ENCODE data around the gene MXI1. TPM values are rescaled to one million over a fixed set of nuclear protein-coding genes. Genes with fewer than 3 reads are reported as not detected.

MXI1 gene
- total RNA-seq, 1 donor from 2014 or later, result 75.2 TPM

DNA sequence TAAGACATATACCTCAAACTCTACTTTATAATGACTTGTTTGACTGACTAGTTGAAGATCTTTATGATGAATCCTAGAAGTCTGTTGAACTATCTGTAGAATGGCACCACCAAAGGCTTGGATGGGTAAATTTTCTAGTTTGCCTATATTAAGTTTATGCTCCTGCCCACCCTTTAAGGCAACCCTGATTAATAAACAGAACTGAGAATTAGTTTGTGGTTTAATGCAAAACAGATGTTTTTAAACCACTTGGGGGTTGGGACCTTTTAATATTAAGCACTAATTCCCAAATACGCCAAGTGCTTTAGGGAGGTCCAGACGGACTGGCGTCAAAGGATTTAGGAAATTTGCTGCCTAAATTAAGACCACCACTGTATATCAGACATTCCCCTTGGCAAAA, 76.9 kb downstream of the MXI1 start:
- DNase-seq (no peak), ATAC-seq (ENCODE audit: poor library complexity) (no peak)
- intact Hi-C loops (cut with DNase I), result loop anchor here (10.0 kb wide), 1 partner anchor 399 kb away; no protein-coding TSS in a partner anchor

DNA sequence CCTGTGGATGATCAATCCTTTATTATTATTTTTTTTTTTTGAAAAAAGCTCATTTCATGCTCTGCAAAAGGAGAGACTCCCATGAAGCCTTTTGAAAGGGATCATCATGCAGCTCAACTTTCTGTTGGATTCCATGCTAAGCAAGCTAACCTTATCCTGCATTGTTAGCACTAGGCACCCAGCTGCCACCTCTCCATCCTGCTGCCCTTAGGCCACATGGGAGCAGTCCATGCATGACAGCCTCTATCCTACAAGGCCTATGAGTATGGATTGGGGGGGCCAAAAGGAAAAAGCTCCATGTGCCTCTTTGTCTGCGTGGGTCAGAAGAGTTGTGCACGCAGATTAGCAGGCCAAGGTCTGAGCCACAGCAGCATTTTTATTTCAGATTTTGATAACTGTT, 78.1 kb downstream of the MXI1 start:
- ATAC-seq (ENCODE audit: poor library complexity), result no peak
- intact Hi-C loops (cut with DNase I), result loop anchor here (10.0 kb wide), 1 partner anchor 401 kb away; no protein-coding TSS in a partner anchor
- DNase-seq, result no peak

DNA sequence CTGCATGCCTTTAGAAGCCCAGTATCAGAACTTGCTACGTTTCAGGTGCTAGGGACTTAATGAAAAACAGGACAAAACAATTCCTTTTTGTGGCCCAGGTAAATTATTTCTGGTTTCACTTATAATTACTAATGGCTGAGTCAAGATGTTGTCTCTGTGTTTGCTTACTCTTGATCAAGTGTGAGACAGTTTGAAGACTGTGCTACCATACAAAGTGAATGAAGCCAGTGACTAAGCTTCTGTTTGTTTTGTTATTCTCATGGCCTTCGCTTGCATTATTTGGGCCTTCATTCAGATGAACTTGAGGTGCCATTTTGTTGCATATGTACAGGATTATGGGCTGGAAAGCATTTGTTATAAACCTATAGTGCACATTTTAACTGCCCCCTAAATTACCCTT, 79.4 kb downstream of the MXI1 start:
- intact Hi-C loops (cut with DNase I), result loop anchor here (10.0 kb wide), 1 partner anchor 402 kb away; no protein-coding TSS in a partner anchor
- ATAC-seq (ENCODE audit: poor library complexity) (no peak), DNase-seq (no peak)

DNA sequence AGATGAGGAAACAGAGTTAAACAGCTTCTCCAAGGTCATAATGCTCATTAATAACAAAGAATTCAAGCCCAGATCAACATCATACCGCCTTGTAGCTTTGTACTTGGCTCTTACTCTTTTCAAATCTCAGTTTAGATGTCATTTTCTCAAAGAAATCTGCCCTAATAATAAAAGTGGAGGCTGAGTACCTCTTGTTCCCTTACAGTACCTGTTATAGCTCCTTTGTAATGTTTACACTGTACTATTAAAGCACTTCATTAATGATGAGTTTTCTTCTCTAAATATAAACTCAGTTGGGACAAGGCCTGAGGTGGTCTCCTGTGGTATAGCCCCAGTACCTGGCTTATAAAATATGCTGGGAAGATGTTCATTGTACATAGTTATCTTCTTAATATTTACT, 89.6 kb downstream of the MXI1 start:
- ATAC-seq (ENCODE audit: poor library complexity) (no peak), DNase-seq (no peak)
- intact Hi-C loops (cut with DNase I), result no loop called here

DNA sequence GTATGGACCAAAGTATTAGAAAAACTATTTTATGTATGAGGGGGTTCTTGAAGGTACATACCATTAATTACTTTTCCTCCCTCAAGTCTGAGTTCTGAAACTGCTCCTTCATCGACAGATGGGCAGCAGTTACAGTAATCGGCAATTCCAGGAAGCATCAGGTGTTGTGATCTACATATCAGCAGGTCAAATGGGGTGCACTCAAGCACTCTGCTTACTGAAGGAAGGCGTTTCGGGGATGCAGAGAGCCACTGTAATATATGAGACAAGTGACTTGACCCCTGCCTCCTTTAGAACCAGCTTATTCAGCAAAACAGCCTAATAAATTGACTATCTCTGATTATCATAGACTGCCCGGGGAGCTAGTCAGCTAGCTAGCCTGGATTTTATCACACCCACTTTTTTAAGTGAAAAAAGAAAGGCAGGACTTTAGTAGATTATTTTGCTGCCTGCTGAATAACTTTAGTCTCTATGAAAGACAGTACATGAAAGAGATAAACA, 93.1 kb downstream of the MXI1 start:
- DNase-seq, result no peak
- no peak for ATAC-seq (ENCODE audit: poor library complexity)

DNA sequence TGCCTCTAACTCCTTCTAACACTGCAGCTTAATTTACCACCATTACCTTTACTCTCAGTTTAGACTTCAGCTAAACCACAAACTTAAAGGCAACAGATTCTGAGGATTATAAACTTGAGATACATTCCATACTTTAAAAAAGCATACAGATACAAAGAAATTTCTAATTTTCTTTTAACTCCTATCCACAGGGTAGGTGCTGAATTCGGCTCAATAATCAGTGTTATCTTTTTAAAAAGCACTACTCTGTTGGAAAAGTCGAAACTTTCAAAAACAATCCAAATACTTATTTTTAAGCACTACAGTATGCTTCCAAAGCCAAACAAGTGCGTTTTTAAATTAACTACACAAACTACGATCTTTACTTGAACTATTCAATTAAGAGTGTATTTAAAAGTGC, 96.3 kb downstream of the MXI1 start:
- DNase-seq (no peak), ATAC-seq (ENCODE audit: poor library complexity) (no peak)
- intact Hi-C loops (cut with DNase I), result no loop called here

More for the DNA sequence above, 93.1 kb downstream of the MXI1 start:
- intact Hi-C loops (cut with DNase I), result no loop called here

DNA sequence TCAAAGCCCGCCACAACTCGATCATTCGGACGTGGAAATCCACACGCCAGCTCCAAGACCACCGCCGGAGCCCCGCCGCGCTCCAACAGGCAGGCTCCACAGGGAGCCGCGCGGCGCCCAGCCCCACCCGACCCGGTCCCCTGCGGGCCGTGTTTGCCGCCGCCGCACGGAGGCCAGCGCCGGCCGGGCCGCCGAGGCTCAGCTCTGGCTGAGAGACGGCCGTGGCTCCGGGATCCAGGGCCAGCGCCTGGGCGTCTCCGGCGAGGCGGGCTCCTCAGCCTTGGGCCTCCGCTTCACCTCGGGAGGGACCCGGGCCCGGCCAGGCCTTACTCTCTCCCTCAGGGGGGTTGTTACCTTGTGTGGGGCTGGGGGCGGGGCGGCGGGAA, 97.0 kb downstream of the MXI1 start:
- intact Hi-C loops (cut with DNase I), result no loop called here
- ATAC-seq (ENCODE audit: poor library complexity) (peak; percentile 74), DNase-seq (no peak)

DNA sequence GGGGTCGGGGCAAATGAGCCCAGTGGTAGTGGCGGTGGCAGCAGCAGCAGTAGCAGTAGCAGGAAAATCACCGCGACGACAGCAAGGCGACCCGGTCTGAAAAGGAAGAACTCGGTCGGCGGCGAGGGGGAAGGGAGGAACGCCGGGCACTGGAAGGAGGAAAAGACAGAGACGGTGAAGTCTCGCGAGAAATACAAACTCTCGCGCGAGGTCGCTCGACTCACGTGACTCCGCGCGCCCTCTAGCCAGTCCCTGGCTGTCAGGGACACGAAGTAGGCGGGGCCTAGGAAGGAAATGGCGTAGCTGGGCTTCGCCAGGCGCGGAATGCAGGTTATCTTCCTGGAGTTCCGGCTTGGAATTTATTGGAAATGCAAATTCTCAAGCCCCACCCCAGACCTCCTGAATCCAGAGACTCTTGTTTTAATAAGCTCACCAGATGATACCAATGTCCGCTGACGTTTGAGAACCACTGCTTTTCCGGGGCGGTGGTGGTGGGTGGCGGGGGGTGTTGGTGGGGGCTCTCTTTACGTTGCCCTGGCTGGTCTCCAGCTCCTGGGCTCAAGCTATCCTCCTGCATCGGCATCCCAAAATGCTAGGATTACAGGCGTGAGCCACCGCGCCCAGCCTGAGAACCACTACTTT, 97.5 kb downstream of the MXI1 start, which contains the start of gene SMNDC1:
Gene SMNDC1, minus strand, starts transcription at position 141 of the 642 bp plus-strand sequence. CDS start 1,333 bp downstream, outside the sequence.
- intact Hi-C loops (cut with DNase I), result no loop called here
- peak; percentile 96 for ATAC-seq (ENCODE audit: poor library complexity)
- DNase-seq, result peak; percentile 99

DNA sequence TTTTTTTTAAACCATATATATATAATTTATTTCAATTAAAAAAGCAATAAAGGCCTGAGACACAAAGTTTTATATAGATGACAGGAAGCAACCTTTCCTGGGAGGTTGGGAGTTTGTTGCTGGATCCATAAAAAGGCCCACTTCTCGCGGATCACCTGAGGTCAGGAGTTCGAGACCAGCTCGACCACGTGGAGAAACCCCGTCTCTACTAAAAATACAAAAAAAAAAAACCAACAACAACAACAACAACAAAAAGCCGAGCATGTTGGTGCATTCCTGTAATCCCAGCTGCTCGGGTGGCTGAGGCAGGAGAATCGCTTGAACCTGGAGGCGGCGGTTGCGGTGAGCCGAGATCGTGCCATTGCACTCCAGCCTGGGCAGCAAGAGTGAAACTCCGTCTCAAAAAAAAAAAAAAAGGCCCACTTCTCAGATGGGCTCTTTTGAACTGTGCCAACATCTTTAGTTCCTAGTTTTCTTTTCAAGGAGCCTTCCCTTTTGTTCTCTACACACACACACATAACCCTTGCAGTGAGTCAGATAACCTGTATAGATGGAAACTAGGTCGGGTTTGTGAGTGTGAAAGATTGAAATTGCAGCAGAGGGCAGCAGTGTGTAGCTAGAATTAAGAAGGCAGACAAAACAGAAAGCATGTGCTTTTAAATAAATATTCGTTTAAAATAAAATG, 98.5 kb downstream of the MXI1 start:
- peak; percentile 60 for ATAC-seq (ENCODE audit: poor library complexity)
- peak; percentile 41 for DNase-seq
- intact Hi-C loops (cut with DNase I), result no loop called here

DNA sequence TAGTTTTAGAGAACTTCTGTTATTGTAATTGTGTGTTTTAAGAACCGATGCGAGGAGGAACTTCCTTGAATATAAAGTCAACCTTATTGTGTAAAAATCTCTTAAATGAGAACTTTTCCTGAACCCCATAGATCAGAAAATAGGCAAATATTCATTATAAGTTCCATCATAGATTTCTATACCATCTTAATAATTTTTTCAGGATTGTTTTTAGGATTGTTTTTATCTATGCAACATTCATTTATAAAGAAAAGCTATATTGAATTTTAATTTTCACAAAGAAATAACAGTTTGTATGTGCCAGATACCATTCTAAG, 99.0 kb downstream of the MXI1 start:
- intact Hi-C loops (cut with DNase I), result no loop called here
- no peak for ATAC-seq (ENCODE audit: poor library complexity)

DNA sequence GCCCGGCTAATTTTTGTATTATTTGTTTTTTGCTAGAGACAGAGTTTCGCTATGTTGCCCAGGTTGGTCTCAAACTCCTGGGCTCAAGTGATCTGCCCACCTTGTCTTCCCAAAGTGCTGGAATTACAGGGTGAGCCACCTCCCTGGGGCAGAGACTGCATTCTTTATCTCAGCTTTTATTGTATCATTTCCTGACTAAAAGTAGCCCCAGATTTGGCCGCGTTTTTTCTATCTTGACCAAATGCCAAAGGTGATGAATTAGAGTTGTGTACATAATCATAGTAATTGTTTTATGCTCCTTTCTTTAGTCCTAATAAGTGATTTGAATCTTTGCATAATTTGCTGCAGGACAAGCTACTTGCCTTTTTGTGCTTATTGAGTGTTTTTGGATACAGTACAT, 100.4 kb downstream of the MXI1 start:
- ATAC-seq (ENCODE audit: poor library complexity), result no peak
- DNase-seq, result no peak
- intact Hi-C loops (cut with DNase I), result no loop called here

More for the DNA sequence above, 99.0 kb downstream of the MXI1 start:
- no peak for DNase-seq

DNA sequence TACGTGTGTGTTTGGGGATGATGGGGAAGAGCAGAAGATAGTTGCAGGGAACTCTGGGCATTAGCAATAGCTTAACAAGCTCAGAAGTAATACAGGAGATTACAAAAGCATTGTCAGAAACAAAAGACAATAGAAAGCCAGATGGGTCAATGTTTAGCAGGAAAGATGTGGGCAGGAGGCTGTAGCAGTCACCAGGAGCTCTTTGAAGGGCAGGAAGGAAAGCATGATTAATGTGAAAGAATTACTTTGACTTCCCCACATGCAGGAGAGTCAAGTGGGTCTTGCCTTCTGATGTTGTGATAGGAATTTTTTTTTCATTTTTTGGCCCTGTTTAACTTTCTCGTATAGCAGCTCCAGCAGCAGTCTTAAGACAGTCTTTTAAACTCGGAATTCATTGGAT, 103.3 kb downstream of the MXI1 start:
- ATAC-seq (ENCODE audit: poor library complexity), result no peak
- intact Hi-C loops (cut with DNase I), result loop anchor here (5.0 kb wide), 1 partner anchor 237 kb away; no protein-coding TSS in a partner anchor
- DNase-seq, result no peak

DNA sequence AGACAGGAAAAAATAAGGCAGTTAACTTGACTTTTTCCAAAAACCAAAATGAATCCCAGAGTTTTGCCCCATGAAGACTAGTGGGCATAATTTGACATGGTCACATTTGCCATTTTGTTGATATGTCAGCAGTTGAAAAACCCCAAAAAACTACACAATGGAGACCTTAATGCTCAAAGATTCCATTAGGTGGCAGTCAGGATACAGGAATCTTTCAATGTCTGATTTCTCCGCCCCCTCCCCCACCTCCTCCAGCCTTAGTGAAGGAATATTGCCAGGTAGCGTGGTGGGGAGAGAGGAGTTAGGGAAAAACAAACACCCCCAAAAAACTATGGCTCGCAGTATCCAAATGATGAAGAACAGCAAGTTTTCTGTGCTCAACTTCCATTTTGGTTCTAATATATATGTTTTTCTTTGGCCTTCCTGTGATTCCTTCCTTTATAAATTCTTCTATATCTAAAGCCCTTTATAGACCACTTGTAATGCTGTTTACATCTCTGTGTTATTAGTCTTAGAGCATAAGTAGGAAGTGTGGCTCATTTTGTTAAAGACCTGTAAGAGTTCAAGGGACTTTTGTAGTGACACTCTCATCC, 104.0 kb downstream of the MXI1 start:
- peak; percentile 81 for ATAC-seq (ENCODE audit: poor library complexity)
- intact Hi-C loops (cut with DNase I), result loop anchor here (5.0 kb wide), 1 partner anchor 236 kb away; no protein-coding TSS in a partner anchor
- no peak for DNase-seq

DNA sequence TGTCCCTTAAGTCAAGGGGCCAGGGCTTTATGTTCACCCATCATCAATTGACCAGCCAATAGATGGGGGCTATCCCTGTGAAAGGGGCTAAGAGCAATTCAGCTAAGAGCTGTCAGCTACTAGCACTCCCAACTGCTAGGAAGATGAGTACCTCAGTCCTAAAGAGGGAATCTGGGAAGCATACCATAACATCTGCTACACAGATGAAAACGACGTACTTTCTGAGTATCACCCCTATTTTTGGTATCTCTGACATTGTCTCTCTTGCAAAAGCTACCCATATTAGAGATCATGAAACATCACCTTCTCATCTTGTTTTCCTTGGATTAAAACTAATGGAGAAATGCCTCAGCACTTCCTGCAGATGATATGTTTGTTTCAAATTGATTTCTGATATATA, 104.8 kb downstream of the MXI1 start:
- ATAC-seq (ENCODE audit: poor library complexity), result no peak
- DNase-seq, result no peak
- intact Hi-C loops (cut with DNase I), result loop anchor here (5.0 kb wide), 1 partner anchor 235 kb away; no protein-coding TSS in a partner anchor

DNA sequence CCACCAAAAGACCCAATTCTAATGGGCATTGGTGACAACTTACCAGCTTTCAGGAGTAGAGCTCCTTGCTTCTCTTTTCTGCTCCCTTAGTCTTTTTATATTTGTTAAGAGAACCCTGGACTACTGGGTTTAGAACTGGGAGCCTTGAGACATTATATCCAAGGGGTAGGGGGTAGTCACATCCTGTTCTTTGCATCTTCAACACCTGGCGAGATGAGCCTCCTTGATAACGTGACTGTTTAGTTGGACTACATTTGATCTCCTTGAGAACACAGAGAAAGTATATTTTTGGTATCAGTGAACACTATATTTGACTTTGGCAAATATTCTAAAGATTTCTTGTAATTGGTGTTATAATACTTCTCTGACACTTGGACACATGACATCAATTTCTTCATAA, 106.3 kb downstream of the MXI1 start:
- no peak for ATAC-seq (ENCODE audit: poor library complexity)
- DNase-seq, result no peak
- intact Hi-C loops (cut with DNase I), result loop anchor here (5.0 kb wide), 1 partner anchor 234 kb away; no protein-coding TSS in a partner anchor

DNA sequence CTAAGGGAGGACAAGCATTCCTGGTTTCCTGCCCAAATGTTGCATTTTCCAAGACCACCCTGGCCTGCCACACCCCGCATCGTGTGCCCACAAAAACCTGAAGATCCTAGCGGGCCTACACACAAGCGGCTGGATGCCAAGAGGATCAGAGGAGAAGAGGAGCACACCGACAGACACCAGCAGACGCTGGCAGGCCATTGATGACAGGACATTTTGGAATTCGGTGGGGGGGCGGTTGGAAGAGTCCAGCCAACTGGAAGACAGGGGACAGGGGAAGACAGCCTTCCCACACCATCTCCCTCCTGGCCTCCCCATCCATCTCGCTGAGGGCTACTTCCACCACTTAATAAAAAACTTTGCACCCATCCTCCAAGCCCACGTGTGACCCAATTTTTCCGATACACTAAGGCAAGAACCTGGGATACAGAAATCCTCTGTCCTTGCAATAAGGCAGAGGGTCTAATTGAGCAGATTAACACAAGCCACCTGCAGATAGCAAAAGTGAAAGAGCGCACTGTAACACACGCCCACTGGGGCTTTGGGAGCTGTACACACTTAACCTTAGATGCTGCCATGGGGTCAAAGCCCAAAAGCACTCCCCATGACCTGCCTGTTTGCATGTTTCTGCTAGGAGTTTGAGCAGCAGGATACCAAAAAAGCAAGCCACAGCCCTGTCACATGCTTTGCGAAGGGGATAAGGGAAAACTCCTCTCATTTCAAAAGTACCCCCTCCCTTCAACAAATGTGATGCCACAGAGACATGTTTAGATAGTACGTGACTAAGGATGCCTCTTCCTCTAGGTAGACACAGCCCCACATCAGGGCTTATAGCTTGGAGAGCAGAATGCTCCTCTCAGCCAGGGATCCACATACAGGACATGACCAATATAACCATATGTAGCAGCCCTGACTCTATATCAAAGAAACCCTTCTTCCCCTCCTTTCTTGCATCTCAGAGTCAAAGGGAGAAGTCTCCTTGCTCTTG, 110.8 kb downstream of the MXI1 start:
- no peak for ATAC-seq (ENCODE audit: poor library complexity)
- no peak for DNase-seq
- intact Hi-C loops (cut with DNase I), result no loop called here

DNA sequence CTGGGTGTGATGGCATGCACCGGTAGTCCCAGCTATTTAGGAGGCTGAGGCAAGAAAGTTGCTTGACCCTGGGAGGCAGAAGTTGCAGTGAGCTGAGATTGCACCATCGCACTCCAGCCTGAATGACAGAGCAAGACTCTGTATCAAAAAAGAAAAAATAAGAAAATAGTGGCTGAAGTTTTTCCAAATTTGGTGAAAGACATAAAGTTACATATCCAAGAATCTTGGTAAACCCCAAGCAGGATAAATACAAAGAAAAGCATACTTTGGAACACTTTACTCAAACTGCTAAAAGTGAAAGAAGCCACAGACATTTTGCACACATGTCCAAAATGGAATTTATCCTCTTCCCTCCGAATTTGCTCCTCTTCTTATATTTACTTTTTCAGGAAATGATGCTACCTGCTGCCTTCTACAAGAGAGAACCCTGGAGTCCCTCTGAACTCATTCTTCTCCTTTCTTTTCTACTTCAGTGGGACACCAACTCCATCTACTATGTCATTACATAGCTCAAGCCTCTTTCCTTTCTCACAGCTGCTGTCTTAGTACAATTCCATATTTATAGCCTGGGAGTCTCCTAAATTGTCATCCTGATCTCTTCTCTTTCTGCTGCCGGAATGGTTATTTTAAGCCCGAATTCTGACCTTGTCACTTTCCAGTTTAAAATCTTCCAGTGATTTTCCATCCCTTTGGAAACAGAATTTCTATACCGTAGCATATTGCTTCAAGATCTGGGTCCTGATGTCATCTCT, 114.6 kb downstream of the MXI1 start:
- DNase-seq (no peak), ATAC-seq (ENCODE audit: poor library complexity) (no peak)
- intact Hi-C loops (cut with DNase I), result no loop called here

DNA sequence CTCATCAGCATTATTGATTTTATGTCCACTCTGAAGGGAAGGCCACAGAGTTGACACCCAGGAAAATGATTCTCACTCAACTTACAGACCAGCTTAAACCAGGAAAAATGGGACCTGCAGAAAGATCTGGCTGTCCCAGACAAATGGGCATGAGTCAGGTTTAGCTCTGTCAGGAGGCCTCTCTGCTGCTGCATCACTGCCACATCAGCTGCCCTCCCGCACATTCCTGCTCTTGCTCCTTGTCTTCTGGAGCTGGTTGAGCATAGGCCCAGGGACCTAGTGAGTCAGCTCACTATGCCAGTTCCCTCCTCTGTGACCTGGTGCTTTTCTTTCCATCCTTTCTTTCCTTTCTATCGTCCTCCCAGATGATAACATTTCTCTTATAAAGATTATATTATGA, 116.1 kb downstream of the MXI1 start:
- DNase-seq, result no peak
- intact Hi-C loops (cut with DNase I), result no loop called here
- no peak for ATAC-seq (ENCODE audit: poor library complexity)
